Colon (tissue), 2 donors: ENCODE data around the gene FBXO11.
"Not testable (repeated sequence)": the region's sequence is repeated elsewhere in the genome, so short reads cannot be mapped to it uniquely, and the experiment has no call there.

Experiments
- FAIRE-seq: peaks from 2 replicates; lab custom pipeline; 2012; peaks lifted over from hg19 to GRCh38; lab: Jason Lieb, UNC
- donor health status: control.
- donor health status: control.

Gene FBXO11

GRCh38 chr2:47906157-47907038 lies at the start of gene FBXO11:
Gene FBXO11, minus strand, starts transcription at chr2:47906498. Its CDS starts 778 bp downstream, at chr2:47905720.
- FAIRE-seq, result no peak

GRCh38 chr2:47950340-47951301 lies 44.3 kb upstream of the FBXO11 start:
- FAIRE-seq, result no peak

- FAIRE-seq, result no peak
Observed at GRCh38 chr2:47946593-47946992, 40.3 kb upstream of the FBXO11 start.

GRCh38 chr2:47945046-47945781 lies 38.9 kb upstream of the FBXO11 start:
- FAIRE-seq, result no peak

- FAIRE-seq, result no peak
Observed at GRCh38 chr2:47941936-47942335, 35.6 kb upstream of the FBXO11 start.

GRCh38 chr2:47937677-47938076 lies 31.4 kb upstream of the FBXO11 start:
- FAIRE-seq, result no peak

GRCh38 chr2:47935071-47935470 lies 28.8 kb upstream of the FBXO11 start:
- no peak for FAIRE-seq

- FAIRE-seq, result no peak
Observed at GRCh38 chr2:47918043-47918442, 11.7 kb upstream of the FBXO11 start.

- FAIRE-seq, result no peak
Observed at GRCh38 chr2:47917276-47917961, 11.1 kb upstream of the FBXO11 start.

GRCh38 chr2:47916412-47916811 lies 10.1 kb upstream of the FBXO11 start:
- no peak for FAIRE-seq

GRCh38 chr2:47910662-47911061 lies 4.4 kb upstream of the FBXO11 start:
- not testable (repeated sequence) for FAIRE-seq

GRCh38 chr2:47908682-47909081 lies 2.4 kb upstream of the FBXO11 start:
- no peak for FAIRE-seq

- peak; percentile 72 for FAIRE-seq
Observed at GRCh38 chr2:47907039-47907781, 912 bp upstream of the FBXO11 start.

- FAIRE-seq, result no peak
Observed at GRCh38 chr2:47905386-47906156, 727 bp downstream of the FBXO11 start.

- no peak for FAIRE-seq
Observed at GRCh38 chr2:47903781-47904490, 2.4 kb downstream of the FBXO11 start.

GRCh38 chr2:47901892-47902291 lies 4.4 kb downstream of the FBXO11 start:
- not testable (repeated sequence) for FAIRE-seq

- FAIRE-seq, result no peak
Observed at GRCh38 chr2:47900857-47901256, 5.4 kb downstream of the FBXO11 start.

- no peak for FAIRE-seq
Observed at GRCh38 chr2:47899915-47900816, 6.1 kb downstream of the FBXO11 start.
